ENCODE measurements around the gene HIGD1A. TPM values are rescaled to one million over a fixed set of nuclear protein-coding genes. Genes with fewer than 3 reads are reported as not detected.

Gene HIGD1A
- total RNA-seq, 1 donor = 184 TPM

DNA sequence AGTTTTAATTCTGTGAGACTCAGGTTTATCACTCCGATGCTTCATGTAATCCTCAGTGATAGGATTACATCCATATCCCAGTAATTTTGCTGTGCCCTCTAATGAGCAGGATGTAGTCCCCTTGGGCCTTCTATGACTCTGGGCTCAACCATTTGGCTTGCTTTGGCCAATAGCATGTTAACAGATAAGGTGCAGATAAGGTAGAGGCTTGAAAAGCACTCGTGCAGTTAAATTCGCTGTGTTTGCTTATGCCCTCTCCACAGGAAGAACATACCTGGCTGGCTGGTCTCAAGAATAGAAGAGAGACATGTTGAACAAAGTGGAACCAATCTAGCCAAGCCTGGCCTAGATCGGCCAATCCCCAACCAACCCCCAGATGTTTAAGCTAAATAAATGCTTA lies 51.3 kb downstream of the HIGD1A start:
- DNase-seq (ENCODE audit: low read depth) = no peak
- TF ChIP-seq, protein P1, sequence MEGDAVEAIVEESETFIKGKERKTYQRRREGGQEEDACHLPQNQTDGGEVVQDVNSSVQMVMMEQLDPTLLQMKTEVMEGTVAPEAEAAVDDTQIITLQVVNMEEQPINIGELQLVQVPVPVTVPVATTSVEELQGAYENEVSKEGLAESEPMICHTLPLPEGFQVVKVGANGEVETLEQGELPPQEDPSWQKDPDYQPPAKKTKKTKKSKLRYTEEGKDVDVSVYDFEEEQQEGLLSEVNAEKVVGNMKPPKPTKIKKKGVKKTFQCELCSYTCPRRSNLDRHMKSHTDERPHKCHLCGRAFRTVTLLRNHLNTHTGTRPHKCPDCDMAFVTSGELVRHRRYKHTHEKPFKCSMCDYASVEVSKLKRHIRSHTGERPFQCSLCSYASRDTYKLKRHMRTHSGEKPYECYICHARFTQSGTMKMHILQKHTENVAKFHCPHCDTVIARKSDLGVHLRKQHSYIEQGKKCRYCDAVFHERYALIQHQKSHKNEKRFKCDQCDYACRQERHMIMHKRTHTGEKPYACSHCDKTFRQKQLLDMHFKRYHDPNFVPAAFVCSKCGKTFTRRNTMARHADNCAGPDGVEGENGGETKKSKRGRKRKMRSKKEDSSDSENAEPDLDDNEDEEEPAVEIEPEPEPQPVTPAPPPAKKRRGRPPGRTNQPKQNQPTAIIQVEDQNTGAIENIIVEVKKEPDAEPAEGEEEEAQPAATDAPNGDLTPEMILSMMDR (IDR thresholded peaks at IDR 0.05; ENCODE audit: insufficient read depth, low read depth, low read length) = no peak
- H3K4me3 ChIP-seq (ENCODE audit: low read depth, low read length) = no peak overlapping the region

DNA sequence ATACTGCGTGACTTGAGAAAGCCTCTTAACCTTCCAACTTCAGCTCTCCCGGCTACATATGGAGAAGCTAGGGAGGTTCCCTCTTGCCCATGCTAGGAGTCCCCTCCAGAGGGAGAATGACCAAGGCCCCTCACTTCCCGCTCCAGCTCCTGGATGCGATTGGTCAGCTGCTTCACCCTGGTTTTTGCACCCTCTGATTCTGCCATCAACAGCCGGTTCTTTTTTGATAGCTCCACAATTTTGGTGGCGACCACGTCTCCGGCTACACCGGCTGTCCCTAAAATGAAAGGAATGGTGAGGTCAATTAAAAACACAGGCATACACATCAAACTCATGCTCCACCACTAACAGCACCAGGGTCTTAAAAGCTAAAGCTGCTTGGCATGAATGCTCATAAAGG lies 51.8 kb downstream of the HIGD1A start:
- H3K4me3 ChIP-seq (ENCODE audit: low read depth, low read length) = no peak overlapping the region
- no peak for DNase-seq (ENCODE audit: low read depth)
- TF ChIP-seq, protein P1 (IDR thresholded peaks at IDR 0.05; ENCODE audit: insufficient read depth, low read depth, low read length) = no peak

DNA sequence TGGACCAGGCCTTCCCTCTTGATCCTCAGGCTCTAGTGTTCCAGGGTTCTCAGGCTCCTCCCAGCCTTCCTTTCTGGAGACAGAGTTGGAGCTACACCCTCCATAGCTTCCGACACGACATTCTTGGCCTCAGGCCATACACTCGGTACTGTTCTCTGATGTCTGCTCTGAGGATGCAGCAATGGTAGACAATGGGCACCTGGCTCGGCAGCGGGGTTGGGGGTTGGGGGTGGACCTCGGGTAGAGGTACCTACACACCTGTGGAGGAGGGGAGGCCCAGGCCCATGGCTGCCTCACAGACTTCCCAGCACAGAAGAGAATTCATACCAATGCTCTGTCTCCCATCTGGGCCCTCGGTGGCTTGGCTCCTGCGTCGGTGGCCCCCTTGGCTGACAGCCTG lies 52.7 kb downstream of the HIGD1A start:
- no peak for DNase-seq (ENCODE audit: low read depth)
- TF ChIP-seq, protein P1 (IDR thresholded peaks at IDR 0.05; ENCODE audit: insufficient read depth, low read depth, low read length) = no peak
- no peak overlapping the region for H3K4me3 ChIP-seq (ENCODE audit: low read depth, low read length)

DNA sequence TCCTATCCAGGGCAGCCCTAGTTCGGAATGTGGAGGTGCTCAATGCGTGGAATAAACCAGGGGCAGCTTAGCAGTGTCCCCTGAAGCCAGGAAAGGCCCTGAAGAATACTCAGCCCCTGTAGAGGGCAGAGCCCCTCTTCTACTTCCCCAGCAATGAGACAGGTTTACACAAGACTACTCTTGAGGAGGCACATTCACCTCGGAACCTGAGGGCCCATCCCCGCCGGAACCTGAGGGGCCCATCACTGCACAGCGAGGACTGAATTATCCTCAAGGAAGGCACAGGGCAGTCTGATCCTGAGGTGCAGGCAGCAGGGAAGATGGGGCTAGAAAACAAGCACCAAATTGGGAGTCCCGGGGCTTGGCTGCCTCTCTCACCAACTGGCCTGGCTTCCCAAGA lies 53.5 kb downstream of the HIGD1A start:
- no peak overlapping the region for H3K4me3 ChIP-seq (ENCODE audit: low read depth, low read length)
- TF ChIP-seq, protein P1 (IDR thresholded peaks at IDR 0.05; ENCODE audit: insufficient read depth, low read depth, low read length) = no peak
- no peak for DNase-seq (ENCODE audit: low read depth)

DNA sequence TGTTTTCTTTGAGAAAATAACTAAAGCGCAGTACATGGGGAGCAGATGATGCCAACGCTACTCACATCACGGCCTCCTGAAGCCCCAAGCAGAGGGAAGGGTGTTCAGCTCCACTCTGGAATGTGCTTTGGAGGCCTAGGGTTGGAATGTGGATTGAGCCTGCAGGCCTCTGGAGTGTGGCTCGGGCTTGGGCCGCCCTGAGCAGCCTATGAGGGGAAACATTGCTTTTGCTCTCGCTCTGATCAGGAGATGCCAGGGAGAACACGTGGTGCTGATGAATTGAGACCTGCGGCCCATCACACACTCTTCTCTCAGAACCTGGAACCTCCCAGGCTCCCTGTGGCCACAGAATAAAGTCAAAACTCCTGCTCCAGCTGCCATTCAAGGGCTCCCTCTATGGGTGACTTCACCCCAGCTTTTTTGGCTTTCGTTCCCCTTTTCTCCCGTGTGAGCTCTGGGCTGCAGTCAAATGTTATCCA lies 54.5 kb downstream of the HIGD1A start:
- TF ChIP-seq, protein P1 (IDR thresholded peaks at IDR 0.05; ENCODE audit: insufficient read depth, low read depth, low read length) = peak; percentile 53
- no peak overlapping the region for H3K4me3 ChIP-seq (ENCODE audit: low read depth, low read length)
- peak; percentile 12 for DNase-seq (ENCODE audit: low read depth)

DNA sequence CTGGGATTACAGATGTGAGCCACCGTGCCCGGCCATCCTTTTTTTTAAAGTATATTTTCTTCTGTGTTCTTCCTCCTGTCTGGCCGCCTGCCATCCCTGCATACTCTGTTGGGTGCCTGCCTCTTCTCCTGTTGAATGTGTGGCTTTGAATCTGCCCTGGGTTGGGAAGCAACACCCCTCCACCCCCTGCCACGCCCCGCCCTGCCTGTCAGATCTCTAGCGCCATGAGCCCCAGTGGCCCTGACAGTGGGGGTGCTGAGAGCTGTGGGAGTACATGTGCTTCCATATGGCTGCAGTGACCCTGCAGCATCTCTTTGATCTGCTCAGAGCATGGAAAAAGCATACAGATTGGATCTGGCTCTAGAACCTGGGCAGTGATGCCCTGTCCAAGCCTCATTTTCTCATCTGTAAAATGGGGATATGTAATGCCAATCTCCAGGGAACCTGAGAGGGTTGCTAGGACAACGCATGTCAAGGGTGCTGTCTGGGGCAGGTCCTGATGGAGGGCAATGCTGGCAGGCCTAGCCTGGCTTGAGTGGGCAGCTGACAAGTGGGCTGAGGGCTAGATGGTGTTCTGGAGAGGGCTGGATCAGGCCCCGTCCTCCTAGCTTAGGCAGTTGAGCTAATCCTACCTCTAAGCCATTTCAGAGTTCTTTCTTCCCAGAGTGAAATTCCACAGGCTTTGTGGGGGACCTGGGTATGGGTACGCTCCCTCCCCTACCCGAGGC lies 55.1 kb downstream of the HIGD1A start:
- no peak overlapping the region for H3K4me3 ChIP-seq (ENCODE audit: low read depth, low read length)
- no peak for DNase-seq (ENCODE audit: low read depth)
- TF ChIP-seq, protein P1 (IDR thresholded peaks at IDR 0.05; ENCODE audit: insufficient read depth, low read depth, low read length) = no peak

DNA sequence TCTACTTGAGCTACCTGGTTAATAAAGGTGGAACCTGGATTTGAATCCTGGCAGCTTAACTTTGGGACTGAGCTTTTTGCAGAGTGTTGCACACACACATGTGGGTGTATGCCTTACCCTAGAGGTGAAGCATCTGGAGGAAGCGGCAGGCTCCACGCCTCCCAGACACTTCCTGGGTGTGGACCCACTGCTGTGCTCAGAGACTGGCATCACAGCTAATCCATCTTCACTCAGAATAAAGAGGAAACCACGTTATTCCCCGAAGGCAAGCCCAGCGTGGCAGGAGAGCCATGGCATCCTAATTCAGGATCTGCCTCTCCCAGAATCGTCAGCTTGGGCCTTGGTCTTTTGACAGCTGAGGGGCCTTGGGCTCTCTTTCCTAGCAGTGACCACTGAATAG lies 56.7 kb downstream of the HIGD1A start:
- H3K4me3 ChIP-seq (ENCODE audit: low read depth, low read length) = no peak overlapping the region
- no peak for DNase-seq (ENCODE audit: low read depth)
- TF ChIP-seq, protein P1 (IDR thresholded peaks at IDR 0.05; ENCODE audit: insufficient read depth, low read depth, low read length) = no peak

Data from fibroblast of villous mesenchyme (primary cell).